NB4 (cell line): ENCODE results near the gene MAP3K5.

Experiments
- CTCF ChIP-seq: IDR thresholded peaks from one replicate; pipeline ENCODE4 v1.5.1; 2012; ENCODE audit warnings: low read depth, low read length
- MYC ChIP-seq: IDR thresholded peaks from 2 replicates; pipeline ENCODE4 v1.6.1; 2011; ENCODE audit warnings: low read depth, low read length
- POLR2A ChIP-seq: IDR thresholded peaks from 2 replicates; pipeline ENCODE4 v1.6.1; 2011; ENCODE audit warnings: mild to moderate bottlenecking; ENCODE audit not compliant: insufficient read length; ENCODE audit errors: extremely low read depth

- no peak for TF ChIP-seq CTCF
- TF ChIP-seq MYC: no peak
- no peak for TF ChIP-seq POLR2A
These were observed 224.6 kb downstream of the MAP3K5 start for GRCh38 chr6:136567688-136568087.
